ENCODE results near the gene KRTAP10-2. TPM values are rescaled to one million over a fixed set of nuclear protein-coding genes. Genes with fewer than 3 reads are reported as not detected.

Gene KRTAP10-2
- total and polyA plus RNA-seq, 2 donors (not counting 1 experiment from before 2014, with no cell fraction given) = not detected

DNA sequence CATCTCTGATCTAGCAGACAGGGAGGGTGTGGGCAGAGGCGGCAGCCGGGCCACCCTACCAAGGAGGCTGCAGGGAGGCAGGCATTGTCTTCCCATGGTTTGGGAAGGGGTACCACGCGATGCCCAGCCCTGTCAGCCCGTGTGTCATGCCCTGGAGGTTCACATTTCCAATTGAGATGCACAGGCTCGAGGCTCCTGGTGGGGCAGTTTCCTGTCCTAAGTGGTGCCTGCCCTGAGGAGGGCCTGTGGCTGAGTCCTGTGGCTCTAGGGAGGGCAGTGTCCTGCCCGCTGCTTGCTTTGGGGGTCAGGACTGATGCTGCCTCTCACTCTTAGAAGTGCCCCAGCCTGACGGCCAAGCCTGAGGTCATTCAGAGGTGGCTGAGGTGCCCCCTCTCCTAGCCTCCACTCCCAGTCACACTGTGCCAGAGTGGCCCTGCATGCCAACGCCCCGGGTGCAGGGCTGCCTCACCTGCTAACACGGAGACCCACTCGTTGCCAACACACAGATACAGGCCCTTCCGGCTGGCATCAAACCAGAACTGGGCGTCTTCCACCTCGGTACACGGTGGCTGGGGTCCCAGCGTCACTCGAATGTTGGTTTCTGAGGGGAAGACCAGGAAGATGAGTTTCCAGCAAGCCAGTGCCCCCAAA, 23.2 kb downstream of the KRTAP10-2 start:
- no peak for DNase-seq (ENCODE audit: low read depth in 2 of 2)
- H3K27me3 ChIP-seq (ENCODE audit: control insufficient read depth, insufficient read depth, low read length) = no peaks in the 10 kb centered on the region

DNA sequence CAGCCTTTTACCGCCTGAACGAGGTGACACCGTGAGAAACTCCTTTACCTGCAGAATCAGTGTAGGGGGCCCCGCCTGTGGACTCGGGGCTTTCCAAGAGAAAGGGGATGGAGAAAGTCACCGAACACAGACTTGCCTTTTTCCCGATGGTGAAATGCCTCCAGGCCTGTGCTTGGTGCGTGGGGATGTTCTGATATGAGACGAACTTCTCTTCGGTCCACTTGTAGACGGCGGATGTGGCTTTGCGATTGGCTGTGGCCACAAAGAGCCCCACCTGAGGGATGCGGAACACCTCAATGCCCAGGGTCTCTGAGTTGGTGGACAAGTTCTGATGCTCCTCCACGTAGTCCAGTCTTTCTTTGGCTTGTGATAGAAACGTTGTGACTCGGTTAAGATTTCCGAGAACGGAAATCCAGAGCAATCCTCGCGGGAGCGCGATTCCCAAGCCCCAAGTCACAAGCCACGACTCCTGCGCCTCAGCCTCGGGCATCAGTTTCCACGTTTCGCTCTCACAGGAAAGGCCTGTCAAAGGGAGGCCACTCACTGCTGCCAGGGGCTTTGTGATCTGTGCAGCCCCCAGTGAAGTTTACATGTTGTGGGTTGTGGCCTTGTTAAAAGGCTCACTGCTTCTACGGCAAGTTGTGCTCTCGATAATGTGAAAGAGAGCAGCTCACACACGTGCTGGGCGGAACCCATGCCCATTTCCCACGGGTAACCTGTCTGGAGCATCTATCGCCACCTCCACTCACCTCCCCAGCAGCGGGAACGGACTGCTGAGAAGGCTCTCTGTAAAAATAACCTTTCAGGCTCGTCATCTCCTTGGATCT, 23.9 kb downstream of the KRTAP10-2 start:
- DNase-seq (ENCODE audit: low read depth in 2 of 2) = no peak
- Histone ChIP-seq H2AFZ (ENCODE audit: low read length) (no peak overlapping the region), H3K27me3 (ENCODE audit: control insufficient read depth, insufficient read depth, low read length) (no peaks in the 10 kb centered on the region), H3K4me3 (replicated peaks in 1 of 4; ENCODE audit: control extremely low read depth in 1 of 4, insufficient read depth in 1 of 4, low read depth in 3 of 4, low read length in 4 of 4) (no peak overlapping the region), H4K20me1 (ENCODE audit: control insufficient read depth, extremely low read depth, insufficient read depth, low read length) (no peaks in the 10 kb centered on the region), H3K36me3 (ENCODE audit: control insufficient read depth, insufficient read depth, low read length) (no peaks in the 10 kb centered on the region), H3K9me3 (ENCODE audit: control insufficient read depth, insufficient read depth, low read depth, low read length) (no peaks in the 10 kb centered on the region), H3K4me1 (ENCODE audit: control insufficient read depth, extremely low read depth, insufficient read depth, low read length) (no peaks in the 10 kb centered on the region), H3K79me2 (ENCODE audit: control insufficient read depth, insufficient read depth, low read length) (no peaks in the 10 kb centered on the region), H3K4me2 (ENCODE audit: extremely low read depth, insufficient read depth, low read length) (no peak overlapping the region), H3K27ac (ENCODE audit: insufficient read depth, low read length) (no peak overlapping the region), H3K9ac (ENCODE audit: insufficient read depth, low read length) (no peak overlapping the region)
- TF ChIP-seq, protein P1, sequence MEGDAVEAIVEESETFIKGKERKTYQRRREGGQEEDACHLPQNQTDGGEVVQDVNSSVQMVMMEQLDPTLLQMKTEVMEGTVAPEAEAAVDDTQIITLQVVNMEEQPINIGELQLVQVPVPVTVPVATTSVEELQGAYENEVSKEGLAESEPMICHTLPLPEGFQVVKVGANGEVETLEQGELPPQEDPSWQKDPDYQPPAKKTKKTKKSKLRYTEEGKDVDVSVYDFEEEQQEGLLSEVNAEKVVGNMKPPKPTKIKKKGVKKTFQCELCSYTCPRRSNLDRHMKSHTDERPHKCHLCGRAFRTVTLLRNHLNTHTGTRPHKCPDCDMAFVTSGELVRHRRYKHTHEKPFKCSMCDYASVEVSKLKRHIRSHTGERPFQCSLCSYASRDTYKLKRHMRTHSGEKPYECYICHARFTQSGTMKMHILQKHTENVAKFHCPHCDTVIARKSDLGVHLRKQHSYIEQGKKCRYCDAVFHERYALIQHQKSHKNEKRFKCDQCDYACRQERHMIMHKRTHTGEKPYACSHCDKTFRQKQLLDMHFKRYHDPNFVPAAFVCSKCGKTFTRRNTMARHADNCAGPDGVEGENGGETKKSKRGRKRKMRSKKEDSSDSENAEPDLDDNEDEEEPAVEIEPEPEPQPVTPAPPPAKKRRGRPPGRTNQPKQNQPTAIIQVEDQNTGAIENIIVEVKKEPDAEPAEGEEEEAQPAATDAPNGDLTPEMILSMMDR (conservative IDR thresholded peaks at IDR 0.05 in 1 of 2, IDR thresholded peaks at IDR 0.05 in 1 of 2; ENCODE audit: low read depth in 1 of 2, low read length in 2 of 2) = no peak
- no peak for TF ChIP-seq EZH2 (IDR thresholded peaks at IDR 0.05; ENCODE audit: low read length, missing control alignments)

More for the DNA sequence above, 23.2 kb downstream of the KRTAP10-2 start:
- Histone ChIP-seq H4K20me1 (ENCODE audit: control insufficient read depth, extremely low read depth, insufficient read depth, low read length) (no peaks in the 10 kb centered on the region), H3K79me2 (ENCODE audit: control insufficient read depth, insufficient read depth, low read length) (no peaks in the 10 kb centered on the region), H3K9me3 (ENCODE audit: control insufficient read depth, insufficient read depth, low read depth, low read length) (no peaks in the 10 kb centered on the region), H3K4me3 (replicated peaks in 1 of 4; ENCODE audit: control extremely low read depth in 1 of 4, insufficient read depth in 1 of 4, low read depth in 3 of 4, low read length in 4 of 4) (no peak overlapping the region), H2AFZ (ENCODE audit: low read length) (no peak overlapping the region), H3K36me3 (ENCODE audit: control insufficient read depth, insufficient read depth, low read length) (no peaks in the 10 kb centered on the region), H3K9ac (ENCODE audit: insufficient read depth, low read length) (no peak overlapping the region), H3K27ac (ENCODE audit: insufficient read depth, low read length) (no peak overlapping the region), H3K4me2 (ENCODE audit: extremely low read depth, insufficient read depth, low read length) (no peak overlapping the region), H3K4me1 (ENCODE audit: control insufficient read depth, extremely low read depth, insufficient read depth, low read length) (no peaks in the 10 kb centered on the region)
- no peak for TF ChIP-seq EZH2 (IDR thresholded peaks at IDR 0.05; ENCODE audit: low read length, missing control alignments)
- TF ChIP-seq, protein P1 (conservative IDR thresholded peaks at IDR 0.05 in 1 of 2, IDR thresholded peaks at IDR 0.05 in 1 of 2; ENCODE audit: low read depth in 1 of 2, low read length in 2 of 2) = no peak

DNA sequence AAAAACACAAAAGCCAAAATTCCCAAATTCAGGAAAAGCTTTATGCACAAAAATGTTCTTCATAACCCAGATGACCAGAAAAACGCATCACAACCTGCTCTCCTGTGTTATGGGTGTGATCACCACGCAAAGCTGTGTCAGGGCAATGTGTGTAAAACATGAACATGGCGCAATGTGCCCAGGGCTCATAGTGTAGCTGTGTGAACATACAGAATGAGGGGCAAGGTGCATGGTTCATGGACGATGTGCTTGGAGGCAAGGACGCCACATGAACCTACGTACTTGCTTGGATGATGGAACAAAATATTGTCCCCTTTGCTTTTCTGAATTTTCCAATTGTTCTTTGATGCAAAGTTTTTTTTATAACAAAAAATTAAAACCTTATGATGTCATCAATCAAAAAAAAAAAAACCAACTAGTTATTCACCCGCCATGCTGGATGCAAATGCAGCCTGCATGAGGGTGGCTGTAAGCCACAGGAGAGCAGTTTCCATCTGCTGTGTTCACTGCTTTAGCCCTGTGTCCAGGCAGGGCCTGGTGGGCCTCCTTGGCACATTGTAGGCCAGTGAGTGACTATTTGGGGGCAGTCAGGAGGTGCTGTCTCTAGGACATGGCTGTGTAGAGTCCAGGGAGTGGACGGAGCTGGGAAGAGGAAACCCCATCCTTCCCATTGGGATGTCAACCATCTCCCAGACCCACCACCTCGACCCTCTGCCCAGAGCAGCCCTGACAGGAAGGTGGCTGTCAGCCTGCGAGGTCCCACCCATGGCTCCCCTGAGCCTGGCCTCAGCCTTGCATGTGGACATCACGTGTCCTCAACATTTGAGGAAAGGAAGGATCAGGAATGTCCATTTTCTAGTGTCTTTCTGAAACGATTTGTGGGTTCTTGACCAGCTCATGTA, 25.0 kb downstream of the KRTAP10-2 start:
- TF ChIP-seq EZH2 (IDR thresholded peaks at IDR 0.05; ENCODE audit: low read length, missing control alignments) = no peak
- TF ChIP-seq, protein P1 (conservative IDR thresholded peaks at IDR 0.05 in 1 of 2, IDR thresholded peaks at IDR 0.05 in 1 of 2; ENCODE audit: low read depth in 1 of 2, low read length in 2 of 2) = no peak
- Histone ChIP-seq H3K27ac (ENCODE audit: insufficient read depth, low read length) (no peak overlapping the region), H3K9ac (ENCODE audit: insufficient read depth, low read length) (no peak overlapping the region), H3K36me3 (ENCODE audit: control insufficient read depth, insufficient read depth, low read length) (no peaks in the 10 kb centered on the region), H2AFZ (ENCODE audit: low read length) (no peak overlapping the region), H3K9me3 (ENCODE audit: control insufficient read depth, insufficient read depth, low read depth, low read length) (no peaks in the 10 kb centered on the region), H3K27me3 (ENCODE audit: control insufficient read depth, insufficient read depth, low read length) (no peaks in the 10 kb centered on the region), H3K79me2 (ENCODE audit: control insufficient read depth, insufficient read depth, low read length) (no peaks in the 10 kb centered on the region), H3K4me2 (ENCODE audit: extremely low read depth, insufficient read depth, low read length) (no peak overlapping the region), H3K4me3 (replicated peaks in 1 of 4; ENCODE audit: control extremely low read depth in 1 of 4, insufficient read depth in 1 of 4, low read depth in 3 of 4, low read length in 4 of 4) (no peak overlapping the region), H4K20me1 (ENCODE audit: control insufficient read depth, extremely low read depth, insufficient read depth, low read length) (no peaks in the 10 kb centered on the region), H3K4me1 (ENCODE audit: control insufficient read depth, extremely low read depth, insufficient read depth, low read length) (no peaks in the 10 kb centered on the region)
- DNase-seq (ENCODE audit: low read depth in 2 of 2) = no peak

All from fibroblast of lung (primary cell).